H1 (cell line): ENCODE measurements around the gene TBKBP1. TPM values are rescaled to one million over a fixed set of nuclear protein-coding genes. Genes with fewer than 3 reads are reported as not detected.

Experiments
- BCL11A ChIP-seq, 2 experiments: IDR thresholded peaks; one replicate each; pipeline ENCODE4 v1.6.1; 2011; ENCODE audit warnings: low read depth in 2 of 2, low read length in 2 of 2, mild to moderate bottlenecking in 2 of 2
- KDM1A ChIP-seq: fragments of 200-600, 300-600 bp; sonication (generic); IDR thresholded peaks from 2 replicates; pipeline ENCODE4 v1.7.1; 2016; ENCODE audit warnings: mild to moderate bottlenecking, low read length, borderline replicate concordance
- RBBP5 ChIP-seq: IDR thresholded peaks from 2 replicates; pipeline ENCODE4 v1.7.1; 2012; ENCODE audit warnings: low read depth, mild to moderate bottlenecking, inconsistent platforms, low read length, moderate library complexity, borderline replicate concordance
- RXRA ChIP-seq: IDR thresholded peaks from 2 replicates; pipeline ENCODE4 v1.6.1; 2011; ENCODE audit warnings: low read depth, mild to moderate bottlenecking, low read length, moderate library complexity; ENCODE audit not compliant: insufficient read depth
- SAP30 ChIP-seq: fragments of 300-600 bp; sonication (generic); IDR thresholded peaks from 2 replicates; pipeline ENCODE4 v1.7.1; 2012; ENCODE audit warnings: low read length, moderate library complexity, mild to moderate bottlenecking, inconsistent platforms; ENCODE audit not compliant: insufficient read depth, insufficient replicate concordance
- polyA plus RNA-seq, 7 experiments: library from polyadenylated mRNA; depleted of rRNA in 3 of 7; stranded (reverse) in 5 of 7; unstranded in 2 of 7; fragments of >200 nt in 5 of 7; fragments of 200-250 nt in 2 of 7; gene quantifications; 1 replicate in 5 of 7; 2 replicates in 1 of 7; 4 replicates in 1 of 7; pipeline versions ENCODE4 v1.2.1 to v1.2.3, GENCODE V29; 2011 to 2013; ENCODE audit warnings: missing spikeins in 2 of 7, mixed read lengths in 2 of 7
- total RNA-seq: library from RNA; stranded (reverse); fragmentation: NEBNext Ultra II Directional; extraction: Animal tissue kit (Norgen Biotek cat#: 25700); gene quantifications from 2 replicates; pipeline ENCODE4 v1.2.1, GENCODE V29; 2021
- TF ChIP-seq, protein P1 (sequence below): fragments of 300-600 bp; sonication (generic); IDR thresholded peaks from 2 replicates; pipeline ENCODE4 v1.7.1; 2012; ENCODE audit warnings: low read length, moderate library complexity, mild to moderate bottlenecking, inconsistent platforms; ENCODE audit not compliant: insufficient replicate concordance
- TF ChIP-seq, protein P2 (sequence below): IDR thresholded peaks from 2 replicates; pipeline ENCODE4 v1.6.1; 2011; ENCODE audit warnings: low read length, improper control_type of control experiment
- TF ChIP-seq, protein P3 (sequence below): IDR thresholded peaks from 2 replicates; pipeline ENCODE4 v1.6.1; 2011; ENCODE audit warnings: low read depth, mild to moderate bottlenecking, low read length; ENCODE audit not compliant: insufficient read depth

TBKBP1 gene
- total and polyA plus RNA-seq, 2 of the 8 experiments (the other 6 are each of a cell fraction or from before 2014, with no cell fraction given) = 6.3 to 15.1 TPM

DNA sequence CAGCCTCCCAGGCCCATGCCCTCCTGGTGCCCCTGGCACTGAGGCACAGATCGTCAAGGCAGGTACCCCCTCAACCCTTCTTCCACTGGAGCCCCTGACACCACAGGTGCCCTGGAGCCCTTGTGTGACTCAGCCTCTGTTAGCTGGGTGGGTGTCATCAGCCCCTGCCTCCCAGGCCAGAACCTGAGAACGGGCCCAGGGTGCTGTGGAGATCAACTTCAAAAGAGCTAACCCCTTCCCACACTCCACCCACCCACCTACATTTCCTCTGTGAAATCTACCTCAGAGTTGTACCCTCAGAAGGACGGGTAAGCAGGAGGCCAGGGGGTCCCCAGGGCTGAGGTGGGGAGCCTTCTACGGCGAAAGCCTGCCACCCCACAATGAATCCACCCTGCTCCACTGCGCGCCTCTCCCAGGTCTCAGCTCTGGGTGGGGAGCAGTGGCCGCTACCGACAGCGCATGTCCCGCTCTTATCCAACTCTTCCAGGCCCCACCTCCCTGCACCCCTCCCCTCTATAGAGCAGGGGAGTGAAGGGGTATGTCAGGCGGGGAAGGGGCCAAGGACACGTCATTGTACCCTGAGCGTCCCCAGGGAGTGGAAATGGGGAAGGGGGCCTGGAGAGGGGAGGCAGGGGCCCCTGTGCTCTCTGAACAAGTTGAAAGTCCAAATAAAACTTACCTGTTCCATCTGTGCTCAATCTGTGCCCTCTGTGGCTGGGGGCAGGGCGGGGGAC, 17.6 kb downstream of the TBKBP1 start (continued):
- TF ChIP-seq, protein P1, sequence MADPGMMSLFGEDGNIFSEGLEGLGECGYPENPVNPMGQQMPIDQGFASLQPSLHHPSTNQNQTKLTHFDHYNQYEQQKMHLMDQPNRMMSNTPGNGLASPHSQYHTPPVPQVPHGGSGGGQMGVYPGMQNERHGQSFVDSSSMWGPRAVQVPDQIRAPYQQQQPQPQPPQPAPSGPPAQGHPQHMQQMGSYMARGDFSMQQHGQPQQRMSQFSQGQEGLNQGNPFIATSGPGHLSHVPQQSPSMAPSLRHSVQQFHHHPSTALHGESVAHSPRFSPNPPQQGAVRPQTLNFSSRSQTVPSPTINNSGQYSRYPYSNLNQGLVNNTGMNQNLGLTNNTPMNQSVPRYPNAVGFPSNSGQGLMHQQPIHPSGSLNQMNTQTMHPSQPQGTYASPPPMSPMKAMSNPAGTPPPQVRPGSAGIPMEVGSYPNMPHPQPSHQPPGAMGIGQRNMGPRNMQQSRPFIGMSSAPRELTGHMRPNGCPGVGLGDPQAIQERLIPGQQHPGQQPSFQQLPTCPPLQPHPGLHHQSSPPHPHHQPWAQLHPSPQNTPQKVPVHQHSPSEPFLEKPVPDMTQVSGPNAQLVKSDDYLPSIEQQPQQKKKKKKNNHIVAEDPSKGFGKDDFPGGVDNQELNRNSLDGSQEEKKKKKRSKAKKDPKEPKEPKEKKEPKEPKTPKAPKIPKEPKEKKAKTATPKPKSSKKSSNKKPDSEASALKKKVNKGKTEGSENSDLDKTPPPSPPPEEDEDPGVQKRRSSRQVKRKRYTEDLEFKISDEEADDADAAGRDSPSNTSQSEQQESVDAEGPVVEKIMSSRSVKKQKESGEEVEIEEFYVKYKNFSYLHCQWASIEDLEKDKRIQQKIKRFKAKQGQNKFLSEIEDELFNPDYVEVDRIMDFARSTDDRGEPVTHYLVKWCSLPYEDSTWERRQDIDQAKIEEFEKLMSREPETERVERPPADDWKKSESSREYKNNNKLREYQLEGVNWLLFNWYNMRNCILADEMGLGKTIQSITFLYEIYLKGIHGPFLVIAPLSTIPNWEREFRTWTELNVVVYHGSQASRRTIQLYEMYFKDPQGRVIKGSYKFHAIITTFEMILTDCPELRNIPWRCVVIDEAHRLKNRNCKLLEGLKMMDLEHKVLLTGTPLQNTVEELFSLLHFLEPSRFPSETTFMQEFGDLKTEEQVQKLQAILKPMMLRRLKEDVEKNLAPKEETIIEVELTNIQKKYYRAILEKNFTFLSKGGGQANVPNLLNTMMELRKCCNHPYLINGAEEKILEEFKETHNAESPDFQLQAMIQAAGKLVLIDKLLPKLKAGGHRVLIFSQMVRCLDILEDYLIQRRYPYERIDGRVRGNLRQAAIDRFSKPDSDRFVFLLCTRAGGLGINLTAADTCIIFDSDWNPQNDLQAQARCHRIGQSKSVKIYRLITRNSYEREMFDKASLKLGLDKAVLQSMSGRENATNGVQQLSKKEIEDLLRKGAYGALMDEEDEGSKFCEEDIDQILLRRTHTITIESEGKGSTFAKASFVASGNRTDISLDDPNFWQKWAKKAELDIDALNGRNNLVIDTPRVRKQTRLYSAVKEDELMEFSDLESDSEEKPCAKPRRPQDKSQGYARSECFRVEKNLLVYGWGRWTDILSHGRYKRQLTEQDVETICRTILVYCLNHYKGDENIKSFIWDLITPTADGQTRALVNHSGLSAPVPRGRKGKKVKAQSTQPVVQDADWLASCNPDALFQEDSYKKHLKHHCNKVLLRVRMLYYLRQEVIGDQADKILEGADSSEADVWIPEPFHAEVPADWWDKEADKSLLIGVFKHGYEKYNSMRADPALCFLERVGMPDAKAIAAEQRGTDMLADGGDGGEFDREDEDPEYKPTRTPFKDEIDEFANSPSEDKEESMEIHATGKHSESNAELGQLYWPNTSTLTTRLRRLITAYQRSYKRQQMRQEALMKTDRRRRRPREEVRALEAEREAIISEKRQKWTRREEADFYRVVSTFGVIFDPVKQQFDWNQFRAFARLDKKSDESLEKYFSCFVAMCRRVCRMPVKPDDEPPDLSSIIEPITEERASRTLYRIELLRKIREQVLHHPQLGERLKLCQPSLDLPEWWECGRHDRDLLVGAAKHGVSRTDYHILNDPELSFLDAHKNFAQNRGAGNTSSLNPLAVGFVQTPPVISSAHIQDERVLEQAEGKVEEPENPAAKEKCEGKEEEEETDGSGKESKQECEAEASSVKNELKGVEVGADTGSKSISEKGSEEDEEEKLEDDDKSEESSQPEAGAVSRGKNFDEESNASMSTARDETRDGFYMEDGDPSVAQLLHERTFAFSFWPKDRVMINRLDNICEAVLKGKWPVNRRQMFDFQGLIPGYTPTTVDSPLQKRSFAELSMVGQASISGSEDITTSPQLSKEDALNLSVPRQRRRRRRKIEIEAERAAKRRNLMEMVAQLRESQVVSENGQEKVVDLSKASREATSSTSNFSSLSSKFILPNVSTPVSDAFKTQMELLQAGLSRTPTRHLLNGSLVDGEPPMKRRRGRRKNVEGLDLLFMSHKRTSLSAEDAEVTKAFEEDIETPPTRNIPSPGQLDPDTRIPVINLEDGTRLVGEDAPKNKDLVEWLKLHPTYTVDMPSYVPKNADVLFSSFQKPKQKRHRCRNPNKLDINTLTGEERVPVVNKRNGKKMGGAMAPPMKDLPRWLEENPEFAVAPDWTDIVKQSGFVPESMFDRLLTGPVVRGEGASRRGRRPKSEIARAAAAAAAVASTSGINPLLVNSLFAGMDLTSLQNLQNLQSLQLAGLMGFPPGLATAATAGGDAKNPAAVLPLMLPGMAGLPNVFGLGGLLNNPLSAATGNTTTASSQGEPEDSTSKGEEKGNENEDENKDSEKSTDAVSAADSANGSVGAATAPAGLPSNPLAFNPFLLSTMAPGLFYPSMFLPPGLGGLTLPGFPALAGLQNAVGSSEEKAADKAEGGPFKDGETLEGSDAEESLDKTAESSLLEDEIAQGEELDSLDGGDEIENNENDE = no peak
- TF ChIP-seq, protein P2, sequence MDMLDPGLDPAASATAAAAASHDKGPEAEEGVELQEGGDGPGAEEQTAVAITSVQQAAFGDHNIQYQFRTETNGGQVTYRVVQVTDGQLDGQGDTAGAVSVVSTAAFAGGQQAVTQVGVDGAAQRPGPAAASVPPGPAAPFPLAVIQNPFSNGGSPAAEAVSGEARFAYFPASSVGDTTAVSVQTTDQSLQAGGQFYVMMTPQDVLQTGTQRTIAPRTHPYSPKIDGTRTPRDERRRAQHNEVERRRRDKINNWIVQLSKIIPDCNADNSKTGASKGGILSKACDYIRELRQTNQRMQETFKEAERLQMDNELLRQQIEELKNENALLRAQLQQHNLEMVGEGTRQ = no peak
- TF ChIP-seq SAP30 (no peak), KDM1A (no peak), RXRA (no peak), BCL11A (IDR thresholded peaks at IDR 0.05; ENCODE audit: low read depth in 2 of 2, low read length in 2 of 2) (no peak), RBBP5 (no peak)
- TF ChIP-seq, protein P3, sequence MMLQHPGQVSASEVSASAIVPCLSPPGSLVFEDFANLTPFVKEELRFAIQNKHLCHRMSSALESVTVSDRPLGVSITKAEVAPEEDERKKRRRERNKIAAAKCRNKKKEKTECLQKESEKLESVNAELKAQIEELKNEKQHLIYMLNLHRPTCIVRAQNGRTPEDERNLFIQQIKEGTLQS = no peak
